ENCODE data around the gene PRKAG3.

DNA sequence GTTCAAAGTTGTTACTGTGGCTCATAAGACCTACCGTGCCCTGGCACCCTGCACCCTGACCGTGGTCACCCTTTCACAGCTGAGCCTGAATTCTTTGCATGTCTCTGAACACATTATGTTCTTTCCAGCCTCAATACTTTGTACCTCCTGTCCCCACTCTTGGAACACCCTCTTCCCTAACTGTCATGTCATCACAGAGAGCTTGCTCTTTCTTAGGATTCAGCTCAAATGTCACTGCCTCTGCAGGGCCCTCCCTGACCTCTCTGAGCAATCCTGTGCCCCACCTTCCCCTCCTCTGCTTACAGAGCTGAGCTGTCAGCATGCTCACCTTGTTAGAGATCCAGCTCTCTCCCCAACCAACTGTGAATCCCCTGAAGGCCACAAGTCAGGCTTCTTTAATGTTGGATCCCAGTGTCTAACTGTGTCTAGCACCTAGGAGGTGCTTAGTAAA, 15.0 kb downstream of the PRKAG3 start:
- TF ChIP-seq POLR2A (IDR thresholded peaks at IDR 0.05), result no peak
- TF ChIP-seq, protein P1, sequence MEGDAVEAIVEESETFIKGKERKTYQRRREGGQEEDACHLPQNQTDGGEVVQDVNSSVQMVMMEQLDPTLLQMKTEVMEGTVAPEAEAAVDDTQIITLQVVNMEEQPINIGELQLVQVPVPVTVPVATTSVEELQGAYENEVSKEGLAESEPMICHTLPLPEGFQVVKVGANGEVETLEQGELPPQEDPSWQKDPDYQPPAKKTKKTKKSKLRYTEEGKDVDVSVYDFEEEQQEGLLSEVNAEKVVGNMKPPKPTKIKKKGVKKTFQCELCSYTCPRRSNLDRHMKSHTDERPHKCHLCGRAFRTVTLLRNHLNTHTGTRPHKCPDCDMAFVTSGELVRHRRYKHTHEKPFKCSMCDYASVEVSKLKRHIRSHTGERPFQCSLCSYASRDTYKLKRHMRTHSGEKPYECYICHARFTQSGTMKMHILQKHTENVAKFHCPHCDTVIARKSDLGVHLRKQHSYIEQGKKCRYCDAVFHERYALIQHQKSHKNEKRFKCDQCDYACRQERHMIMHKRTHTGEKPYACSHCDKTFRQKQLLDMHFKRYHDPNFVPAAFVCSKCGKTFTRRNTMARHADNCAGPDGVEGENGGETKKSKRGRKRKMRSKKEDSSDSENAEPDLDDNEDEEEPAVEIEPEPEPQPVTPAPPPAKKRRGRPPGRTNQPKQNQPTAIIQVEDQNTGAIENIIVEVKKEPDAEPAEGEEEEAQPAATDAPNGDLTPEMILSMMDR (IDR thresholded peaks at IDR 0.05), result no peak
